ENCODE data around the gene GCAT. TPM values are rescaled to one million over a fixed set of nuclear protein-coding genes. Genes with fewer than 3 reads are reported as not detected.
A peak's percentile ranks its signal among the peaks of the same experiment; 100 is the strongest.

Gene GCAT
- total and polyA plus RNA-seq, 3 donors from 2014 or later: 21.4 to 40.6 (median 36.7) TPM

DNA sequence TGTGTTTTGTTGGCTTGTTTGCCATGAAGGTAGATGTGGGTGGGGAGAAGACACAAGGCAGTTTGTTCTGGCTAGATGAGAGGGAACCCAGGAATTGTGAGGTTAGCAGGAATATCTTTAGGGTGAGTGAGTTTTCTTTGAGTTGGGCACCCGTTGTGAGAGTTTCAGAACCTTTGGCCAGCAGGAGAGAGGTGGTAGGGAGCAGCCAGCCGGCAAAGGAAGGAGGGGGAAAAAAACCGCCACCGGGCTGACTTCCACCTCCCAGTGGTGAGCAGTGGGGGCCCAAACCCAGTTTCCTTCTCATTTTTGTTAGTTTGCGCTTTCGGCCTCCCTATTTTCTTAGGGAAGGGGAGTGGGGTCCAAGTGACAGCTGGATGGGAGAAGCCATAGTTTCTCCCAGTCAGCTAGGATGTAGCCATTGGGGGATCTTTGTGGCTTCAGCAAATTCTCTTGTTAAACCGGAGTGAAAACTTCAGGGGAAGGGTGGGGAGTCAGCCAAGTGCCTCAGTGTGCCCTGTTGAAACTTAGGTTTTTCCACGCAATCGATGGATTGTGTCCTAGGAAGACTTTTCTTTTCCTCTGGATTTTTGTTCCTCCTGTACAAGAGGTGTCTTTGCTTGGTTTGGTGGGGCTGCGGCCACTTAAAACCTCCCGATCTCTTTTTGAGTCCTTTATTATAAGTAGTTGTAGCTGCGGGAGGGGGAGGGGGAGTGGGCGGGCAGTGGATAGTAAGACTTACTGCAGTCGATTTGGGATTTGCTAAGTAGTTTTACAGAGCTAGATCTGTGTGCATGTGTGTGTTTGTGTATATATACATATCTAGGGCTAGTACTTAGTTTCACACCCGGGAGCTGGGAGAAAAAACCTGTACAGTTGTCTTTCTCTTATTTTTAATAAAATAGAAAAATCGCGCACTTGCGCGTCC lies 1.1 kb upstream of the GCAT start:
- WGBS, 2 donors: 2% methylated on average over 17 to 19 of the region's 19 CpGs
- peak overlapping the region; percentile 13 to 95 for H3K27ac ChIP-seq
- H3K36me3 ChIP-seq (ENCODE audit: low read depth, missing control alignments): no peaks in the 10 kb centered on the region
- no peaks in the 10 kb centered on the region for H3K9me3 ChIP-seq
- no peaks in the 10 kb centered on the region for H3K27me3 ChIP-seq
- intact Hi-C loops (cut with DNase I; ENCODE audit: low total_unique reads): no loop called here
- H3K4me1 ChIP-seq: peaks cover 46% of the 10 kb centered on the region
- peak; percentile 49 for DNase-seq
- H3K4me3 ChIP-seq: peak overlapping the region; percentile 62 to 64
- no peak for TF ChIP-seq CTCF (IDR thresholded peaks at IDR 0.05)
- TF ChIP-seq POLR2A (IDR thresholded peaks at IDR 0.05): no peak

GRCh38 chr22:37808294-37808657 lies 542 bp downstream of the GCAT start:
- no peak for TF ChIP-seq CTCF (IDR thresholded peaks at IDR 0.05)
- TF ChIP-seq POLR2A (IDR thresholded peaks at IDR 0.05): no peak
- intact Hi-C loops (cut with DNase I; ENCODE audit: low total_unique reads): no loop called here
- no peak for DNase-seq
- peak overlapping the region; percentile 14 to 76 for H3K27ac ChIP-seq
- H3K4me3 ChIP-seq: peak overlapping the region; percentile 62 to 64
- no peaks in the 10 kb centered on the region for H3K27me3 ChIP-seq
- no peaks in the 10 kb centered on the region for H3K9me3 ChIP-seq
- WGBS, 2 donors: 7% methylated on average over 7 to 8 of the region's 8 CpGs
- peaks cover 35% of the 10 kb centered on the region for H3K4me1 ChIP-seq
- no peaks in the 10 kb centered on the region for H3K36me3 ChIP-seq (ENCODE audit: low read depth, missing control alignments)

- no peaks in the 10 kb centered on the region for H3K36me3 ChIP-seq (ENCODE audit: low read depth, missing control alignments)
- no peak overlapping the region for H3K27ac ChIP-seq
- H3K9me3 ChIP-seq: no peaks in the 10 kb centered on the region
- no peaks in the 10 kb centered on the region for H3K27me3 ChIP-seq
- no peak overlapping the region for H3K4me3 ChIP-seq
- H3K4me1 ChIP-seq: peaks cover 24% of the 10 kb centered on the region
- intact Hi-C loops (cut with DNase I; ENCODE audit: low total_unique reads): no loop called here
- DNase-seq: no peak
- no peak for TF ChIP-seq POLR2A (IDR thresholded peaks at IDR 0.05)
- no peak for TF ChIP-seq CTCF (IDR thresholded peaks at IDR 0.05)
- WGBS, 2 donors: 86 to 88% methylated on average over 5 of the region's 5 CpGs
These were observed 2.1 kb downstream of the GCAT start for GRCh38 chr22:37809672-37810333.

GRCh38 chr22:37811867-37812266 lies 4.1 kb downstream of the GCAT start:
- H3K27me3 ChIP-seq: no peaks in the 10 kb centered on the region
- no peaks in the 10 kb centered on the region for H3K36me3 ChIP-seq (ENCODE audit: low read depth, missing control alignments)
- H3K27ac ChIP-seq: no peak overlapping the region
- H3K9me3 ChIP-seq: no peaks in the 10 kb centered on the region
- TF ChIP-seq POLR2A (IDR thresholded peaks at IDR 0.05) (no peak), CTCF (IDR thresholded peaks at IDR 0.05) (no peak)
- no peak overlapping the region for H3K4me3 ChIP-seq
- 86 to 97% methylated on average over 2 of the region's 2 CpGs for whole genome bisulfite sequencing, 2 donors
- H3K4me1 ChIP-seq: peaks cover 12% of the 10 kb centered on the region
- intact Hi-C loops (cut with DNase I; ENCODE audit: low total_unique reads): no loop called here
- no peak for DNase-seq

Measured in testis (tissue), 3 donors.